NCI-H187 treated with DMSO at 0.1 percent for 48 hours (cell line): ENCODE measurements around the gene ARHGAP26.
"Not testable (repeated sequence)": the region's sequence is repeated elsewhere in the genome, so short reads cannot be mapped to it uniquely, and the experiment has no call there.

Source experiments
- DNase-seq: peaks from one replicate; lab custom pipeline; 2025; lab: John Stamatoyannopoulos, UW

The ARHGAP26 gene

DNA sequence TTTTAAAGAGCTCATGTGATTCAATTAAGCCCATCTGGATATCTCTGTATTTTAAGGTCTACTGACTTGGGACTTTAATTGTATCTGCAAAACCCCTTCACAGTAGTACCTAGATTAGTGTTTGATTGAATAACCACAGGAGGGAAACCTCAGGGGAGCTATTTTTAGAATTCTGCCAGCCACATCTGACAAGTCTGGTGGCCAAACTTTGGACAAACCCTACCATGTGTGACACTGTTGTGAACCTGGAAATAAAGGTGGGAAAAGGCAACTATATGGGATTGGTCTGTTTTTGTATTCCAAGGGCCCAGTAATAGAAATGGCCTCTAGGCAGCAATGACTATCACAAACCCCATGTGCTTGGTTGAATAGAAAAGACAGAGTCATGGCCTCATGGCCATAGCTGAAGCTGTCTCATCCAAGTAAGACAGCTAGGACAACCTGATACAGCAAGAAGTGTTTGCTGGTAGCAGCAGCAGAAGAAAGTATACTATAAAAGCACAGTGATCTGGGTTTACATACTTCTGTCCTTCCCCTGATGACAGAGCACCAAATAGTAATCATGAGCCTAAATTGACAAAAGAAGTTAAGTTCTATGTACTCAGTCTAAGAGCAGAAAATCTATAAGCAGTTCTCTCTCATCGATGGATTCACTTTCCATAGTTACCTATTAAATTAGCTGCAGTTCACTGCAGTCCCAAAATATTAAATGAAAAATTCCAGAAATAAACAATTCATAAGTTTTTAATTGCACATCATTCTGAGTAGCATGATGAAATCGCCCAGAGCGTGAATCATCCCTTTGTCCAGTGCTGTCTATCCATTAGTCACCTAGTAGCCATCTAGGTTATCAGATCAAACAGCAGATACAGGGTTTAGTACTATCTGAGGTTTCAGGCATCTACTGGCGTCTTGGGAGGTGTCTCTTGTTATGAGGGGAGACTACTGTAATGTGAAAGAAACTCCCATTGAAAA is 189.8 kb downstream of the ARHGAP26 start:
- no peak for DNase-seq

DNA sequence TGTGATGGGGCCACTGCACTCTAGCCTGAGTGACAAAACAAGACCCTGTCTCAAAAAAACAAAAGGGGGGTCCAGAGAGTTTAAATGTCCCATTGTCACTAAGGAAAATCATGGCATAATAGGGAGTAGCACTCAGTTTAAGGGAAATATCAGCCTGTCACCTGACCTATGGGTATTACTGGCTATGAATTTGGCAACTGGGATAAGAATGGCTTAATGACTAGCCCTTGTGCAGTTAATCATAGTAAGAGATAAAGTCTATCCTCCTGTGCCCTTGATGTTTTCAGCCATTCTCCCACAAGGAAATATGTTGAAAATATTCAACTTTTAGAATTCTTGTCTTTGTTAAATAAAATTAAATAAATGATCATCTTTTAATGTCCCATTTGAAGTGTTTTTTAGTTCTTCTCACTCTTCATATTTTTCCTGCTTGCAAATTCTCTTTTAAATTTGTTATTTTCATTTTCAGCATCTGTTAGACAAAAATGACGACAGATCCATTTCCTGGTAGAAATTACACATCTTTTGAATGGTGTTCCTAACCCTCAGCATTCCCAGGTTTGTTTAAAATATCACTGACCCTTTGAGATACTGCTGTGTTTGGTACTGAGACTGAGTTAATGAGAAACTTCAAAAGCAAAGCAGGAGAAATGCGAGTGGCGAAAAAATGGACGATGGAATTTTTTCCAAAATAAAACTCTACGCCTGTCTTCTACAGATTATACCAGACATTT is 191.4 kb downstream of the ARHGAP26 start:
- no peak for DNase-seq

DNA sequence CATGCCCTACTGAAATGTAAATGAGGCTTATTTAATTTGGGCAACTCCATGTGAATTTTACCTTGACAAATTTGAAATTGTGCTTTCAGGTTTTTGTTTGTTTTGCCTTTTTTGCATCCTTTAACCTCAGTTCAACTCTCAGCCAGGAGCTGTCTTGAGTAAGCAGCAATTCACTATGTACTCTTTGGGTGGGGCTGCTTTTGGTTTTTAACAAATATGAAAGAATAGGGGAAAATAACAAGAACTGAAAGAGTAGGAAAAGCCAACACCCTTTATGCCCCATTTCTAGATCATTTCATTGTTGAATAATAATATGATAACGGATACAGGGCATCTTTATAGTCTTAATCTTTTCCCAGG is 192.0 kb downstream of the ARHGAP26 start:
- DNase-seq: no peak

DNA sequence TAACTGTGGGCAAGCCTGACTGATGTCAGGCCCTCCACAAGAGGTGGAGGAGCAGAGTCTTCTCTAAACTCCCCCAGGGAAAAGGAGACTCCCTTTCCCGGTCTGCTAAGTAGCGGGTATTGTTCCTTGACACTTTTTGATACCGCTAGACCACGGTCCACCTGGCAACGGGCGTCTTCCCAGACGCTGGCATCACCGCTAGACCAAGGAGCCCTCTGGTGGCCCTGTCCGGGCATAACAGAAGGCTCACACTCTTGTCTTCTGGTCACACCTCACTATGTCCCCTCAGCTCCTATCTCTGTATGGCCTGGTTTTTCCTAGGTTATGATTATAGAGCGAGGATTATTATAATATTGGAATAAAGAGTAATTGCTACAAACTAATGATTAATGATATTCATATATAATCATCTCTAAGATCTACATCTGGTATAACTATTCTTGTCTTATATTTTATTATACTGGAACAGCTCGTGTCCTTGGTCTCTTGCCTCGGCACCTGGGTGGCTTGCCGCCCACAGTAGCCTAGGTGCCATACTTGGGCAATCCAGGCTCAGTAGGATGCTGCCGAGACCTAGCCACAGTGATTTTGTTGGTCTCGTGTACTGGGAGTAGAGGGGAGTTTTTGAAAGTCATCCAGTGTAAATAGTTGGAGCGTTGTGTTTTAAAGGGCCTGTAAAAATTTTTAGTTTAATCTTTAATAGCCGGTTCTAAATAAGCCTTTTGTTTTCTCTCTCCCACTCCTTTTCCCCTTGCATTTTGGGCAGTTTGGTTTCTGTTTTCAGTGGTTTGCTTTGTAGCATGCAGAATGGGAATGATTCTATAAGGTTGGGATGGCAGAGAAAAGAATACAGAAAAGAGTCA is 195.3 kb downstream of the ARHGAP26 start:
- not testable (repeated sequence) for DNase-seq

DNA sequence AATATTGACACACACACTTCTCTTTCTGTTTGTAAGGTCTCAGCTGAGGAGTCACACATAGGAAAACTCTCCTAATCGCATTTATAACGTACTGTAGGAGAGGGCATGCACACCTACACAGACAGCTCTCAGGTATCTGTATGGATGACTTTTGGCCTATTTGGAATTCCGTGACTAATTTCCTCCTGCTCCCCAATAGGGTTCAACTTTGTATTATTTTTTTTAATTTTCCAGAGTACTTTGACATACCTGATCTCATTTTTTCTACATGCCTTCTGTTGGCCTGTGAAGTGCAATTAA is 195.9 kb downstream of the ARHGAP26 start:
- no peak for DNase-seq

DNA sequence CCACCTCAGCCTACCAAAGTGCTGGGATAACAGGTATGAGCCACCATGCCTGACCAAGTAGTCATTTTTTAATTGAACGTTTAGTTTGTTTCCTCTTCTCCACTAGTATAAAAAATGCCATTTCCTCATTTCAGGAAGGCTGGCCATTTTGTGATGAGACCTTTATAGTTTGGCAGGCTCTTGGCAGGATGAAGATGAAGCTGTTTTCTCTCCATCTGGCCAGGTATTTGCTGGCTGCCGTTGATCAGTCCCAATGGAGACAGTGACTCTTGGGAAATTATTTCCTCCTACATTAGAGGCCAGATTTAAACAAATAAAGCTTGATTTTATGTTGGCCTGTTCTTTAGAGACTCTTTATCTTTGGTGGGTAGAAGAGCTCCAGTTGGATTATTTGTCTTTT is 199.0 kb downstream of the ARHGAP26 start:
- no peak for DNase-seq

DNA sequence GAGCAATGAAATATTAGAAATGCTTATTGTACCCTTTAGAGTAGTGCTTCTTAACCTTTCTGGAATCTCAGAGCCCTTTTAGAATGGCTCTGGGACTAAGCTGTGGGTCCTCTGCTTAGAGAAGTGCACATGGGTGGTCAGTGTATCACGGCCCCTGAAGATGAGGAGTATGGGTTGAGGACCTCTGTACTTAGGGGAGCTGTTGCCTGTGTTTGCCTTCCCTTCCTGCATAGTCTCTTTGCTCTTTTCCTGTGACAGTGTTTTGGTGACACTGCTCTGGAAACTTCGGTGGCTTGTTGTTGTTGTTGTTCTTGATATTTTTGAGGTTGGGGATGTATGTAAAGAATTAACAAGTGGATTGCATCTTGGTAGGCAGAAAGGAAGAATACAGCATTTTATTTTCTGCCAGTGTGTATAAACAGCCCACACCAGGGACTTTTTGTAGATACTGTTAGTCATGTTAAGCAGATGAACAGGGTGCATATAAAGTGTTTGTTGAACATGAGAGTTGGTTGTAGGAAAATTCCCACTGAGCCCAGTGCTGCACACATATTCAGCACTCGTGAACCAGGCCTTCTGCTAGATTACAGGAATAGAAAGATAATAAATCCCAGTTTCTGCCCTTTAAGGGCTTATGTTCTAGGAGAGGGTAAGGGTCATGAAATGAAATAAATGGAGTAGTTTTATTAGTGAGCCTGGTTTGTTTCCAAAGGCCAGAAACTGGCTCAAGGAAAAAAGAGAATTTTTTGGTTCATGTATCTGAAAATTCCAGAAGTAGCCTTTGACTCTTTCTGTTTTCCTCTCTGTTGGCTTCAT is 199.7 kb downstream of the ARHGAP26 start:
- no peak for DNase-seq

DNA sequence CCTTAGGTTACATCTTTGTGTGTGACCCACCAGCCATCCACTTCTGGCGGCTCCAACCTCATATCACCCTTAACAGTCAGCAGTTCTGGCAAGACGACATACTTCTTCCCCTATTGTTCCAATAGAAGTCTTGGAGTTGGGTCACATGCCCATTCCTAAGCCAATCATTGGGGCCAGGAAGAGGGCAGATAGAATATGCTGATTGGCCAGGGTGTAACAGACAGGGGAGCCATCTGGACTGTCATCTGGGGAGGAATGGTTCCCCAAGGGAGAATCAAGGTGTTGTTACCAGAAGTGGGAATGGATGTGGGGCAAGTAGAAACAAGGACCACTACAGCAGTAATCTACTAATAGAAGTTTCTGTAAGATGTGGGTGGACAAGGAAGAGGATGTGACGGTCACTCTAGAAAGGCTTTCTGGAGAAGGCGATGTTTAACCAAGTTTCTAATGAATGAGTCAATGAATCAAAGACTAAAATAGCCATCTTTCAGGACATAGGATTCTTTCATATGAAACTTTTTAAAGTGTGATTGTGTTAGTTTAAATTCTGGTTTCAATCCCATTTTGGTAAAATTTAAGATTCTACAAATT is 200.4 kb downstream of the ARHGAP26 start:
- DNase-seq: no peak

DNA sequence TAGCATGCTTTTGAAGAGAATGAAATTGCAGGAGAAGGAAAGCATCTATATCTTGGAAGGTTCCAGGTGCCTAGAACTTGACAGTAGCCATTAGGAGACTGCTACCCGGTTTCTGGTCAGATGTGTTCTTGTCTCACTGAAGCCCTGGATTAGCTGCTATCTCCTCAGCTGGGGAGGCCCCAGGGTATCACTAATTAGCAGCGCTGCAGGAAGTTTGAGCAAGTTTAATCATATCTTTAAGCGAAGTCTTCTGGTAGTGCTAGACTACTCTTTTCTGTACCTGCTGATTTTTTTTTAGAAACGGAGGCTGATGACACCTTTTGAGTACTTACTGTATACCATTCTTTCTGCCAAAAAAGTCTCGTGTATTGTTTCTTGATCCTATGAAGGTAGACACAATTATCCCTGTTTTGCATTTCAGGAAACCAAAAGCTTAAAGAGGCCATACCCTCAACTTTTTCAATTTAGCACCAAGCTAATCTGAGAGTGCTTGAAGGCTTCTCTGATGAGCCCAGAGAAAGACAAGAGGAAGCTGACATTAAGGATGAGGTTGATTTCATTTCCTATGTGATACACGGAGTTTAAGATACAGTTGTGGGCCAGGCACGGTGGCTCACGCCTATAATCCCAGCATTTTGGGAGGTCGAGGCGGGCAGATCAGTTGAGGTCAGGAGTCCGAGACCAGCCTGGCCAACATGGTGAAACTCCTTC is 201.3 kb downstream of the ARHGAP26 start:
- DNase-seq: no peak

DNA sequence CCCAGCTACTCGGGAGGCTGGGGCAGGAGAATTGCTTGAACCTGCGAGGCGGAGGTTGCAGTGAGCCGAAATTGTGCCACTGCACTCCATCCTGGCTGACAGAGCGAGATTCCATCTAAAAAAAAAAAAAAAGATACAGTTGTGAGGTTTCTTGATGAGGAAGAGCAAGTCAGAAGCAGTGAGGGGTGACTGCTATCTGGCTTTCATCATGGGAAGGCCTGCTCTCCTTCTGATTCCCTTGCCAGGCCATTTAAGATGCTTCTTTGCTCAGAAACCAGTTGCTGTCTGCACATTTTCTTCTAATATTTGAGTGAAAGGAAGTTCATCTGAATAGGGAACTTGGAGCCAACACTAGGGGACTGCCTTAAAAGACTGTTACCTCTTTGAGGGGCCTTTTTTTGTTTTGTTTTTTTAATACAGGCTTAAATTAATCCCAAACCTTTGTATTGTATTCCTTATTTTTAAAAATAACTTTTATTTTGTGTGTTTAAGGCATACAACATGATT is 201.9 kb downstream of the ARHGAP26 start:
- DNase-seq: no peak

DNA sequence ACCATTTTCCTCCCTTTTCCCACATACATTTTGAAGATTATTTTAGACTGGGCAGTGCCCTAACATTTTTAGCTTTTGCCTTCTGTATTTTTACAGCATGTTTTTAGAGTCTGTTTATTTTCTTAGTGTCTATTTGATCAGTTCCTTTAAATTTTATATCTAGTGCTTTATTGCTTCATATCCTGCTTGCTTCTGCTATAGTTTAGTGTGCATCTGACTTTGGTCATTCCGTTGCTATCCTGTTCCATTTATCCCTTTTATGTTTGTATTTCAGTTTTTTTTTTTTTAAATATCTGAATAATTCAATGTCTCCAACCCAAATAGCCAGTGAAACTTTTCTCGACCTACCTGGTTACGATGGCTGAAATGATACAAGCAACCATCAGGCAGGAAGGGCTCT is 203.8 kb downstream of the ARHGAP26 start:
- DNase-seq: no peak

DNA sequence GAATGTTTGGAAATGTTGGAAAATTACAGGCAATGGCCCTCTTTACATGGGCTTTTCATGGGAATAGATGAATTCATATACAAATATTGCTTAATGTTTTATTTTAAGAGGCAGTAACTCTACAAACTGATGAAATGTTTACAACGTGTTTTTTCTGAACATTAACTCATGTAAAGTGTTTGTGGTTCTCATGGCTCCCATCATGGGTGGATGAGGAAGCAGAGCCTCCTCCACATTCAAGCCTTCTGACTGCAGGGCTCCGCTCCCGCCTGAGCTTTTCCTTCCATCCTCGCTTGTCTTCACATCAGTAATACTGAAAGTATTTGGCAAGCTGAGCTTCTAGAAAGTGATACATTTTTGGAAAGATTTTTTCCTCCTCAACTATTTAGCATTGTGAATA is 204.2 kb downstream of the ARHGAP26 start:
- DNase-seq: no peak

DNA sequence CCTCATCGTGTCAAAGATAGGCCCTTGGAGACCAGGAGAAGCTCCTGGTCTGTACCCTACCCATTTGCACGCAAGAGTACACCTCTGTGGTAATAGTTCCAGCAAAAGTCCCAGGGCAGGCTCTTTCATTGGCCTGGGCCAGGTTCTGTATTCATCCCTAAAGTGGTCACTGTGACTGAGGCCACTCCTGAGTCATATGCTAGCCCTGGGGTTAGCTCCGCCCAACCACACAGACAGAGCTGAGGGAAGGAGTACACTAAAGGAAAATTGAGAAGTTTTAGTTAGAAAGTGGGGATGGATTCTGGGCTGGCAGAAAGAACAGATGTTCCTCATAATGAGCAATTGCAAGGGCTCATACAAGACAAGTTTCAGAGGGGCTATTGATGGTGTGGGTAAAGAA is 206.7 kb downstream of the ARHGAP26 start:
- no peak for DNase-seq

DNA sequence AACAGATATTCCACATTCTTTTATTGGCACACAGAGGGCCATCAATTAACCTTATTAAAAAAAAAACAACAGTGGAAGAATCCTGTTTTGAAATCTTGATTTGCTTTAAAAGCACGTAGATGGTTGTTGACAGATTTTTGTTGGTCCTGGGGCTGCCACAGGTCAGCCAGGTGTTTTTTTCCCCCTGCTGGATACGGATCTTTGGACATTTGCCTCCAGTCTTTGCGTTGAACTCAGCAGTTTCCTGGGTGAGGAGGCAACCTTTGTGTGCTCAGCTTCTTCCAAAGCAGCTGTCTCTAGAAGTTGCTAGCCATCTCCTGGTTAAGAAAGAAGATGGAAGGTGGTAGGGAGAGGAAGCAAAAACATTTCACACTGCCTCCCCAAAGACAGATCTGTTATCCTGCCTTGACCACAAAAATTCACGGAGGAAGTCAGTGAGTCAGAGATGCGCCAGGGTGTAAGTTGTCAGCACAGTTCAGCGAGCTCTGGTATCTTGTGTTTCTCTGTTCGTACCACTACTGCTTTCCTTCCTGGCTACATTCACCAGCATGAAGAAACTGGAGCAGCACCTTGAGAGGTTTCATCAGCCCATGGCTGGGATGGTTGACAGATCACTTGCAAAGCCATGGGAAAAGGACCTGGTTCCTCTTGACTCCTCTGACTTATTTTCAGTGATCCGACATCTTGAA is 207.3 kb downstream of the ARHGAP26 start:
- no peak for DNase-seq

DNA sequence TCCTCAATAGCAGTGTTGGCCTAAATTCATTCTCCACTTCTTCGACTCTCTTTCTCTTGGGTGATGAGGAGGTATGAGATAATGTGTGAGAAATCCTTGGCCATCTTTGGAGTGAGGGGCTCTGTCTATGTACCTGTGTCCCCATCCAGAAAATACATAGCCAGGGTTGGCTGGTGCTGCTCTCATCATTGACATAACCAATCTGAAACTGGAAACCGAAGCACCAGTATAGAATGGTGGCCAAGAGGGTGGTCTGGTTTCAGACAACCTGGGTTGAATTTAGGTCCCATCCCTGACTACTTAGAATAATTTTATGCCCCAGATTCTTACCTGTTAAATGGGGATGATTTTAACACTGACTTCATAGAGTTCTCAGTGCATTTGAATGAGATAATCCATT is 208.1 kb downstream of the ARHGAP26 start:
- no peak for DNase-seq

DNA sequence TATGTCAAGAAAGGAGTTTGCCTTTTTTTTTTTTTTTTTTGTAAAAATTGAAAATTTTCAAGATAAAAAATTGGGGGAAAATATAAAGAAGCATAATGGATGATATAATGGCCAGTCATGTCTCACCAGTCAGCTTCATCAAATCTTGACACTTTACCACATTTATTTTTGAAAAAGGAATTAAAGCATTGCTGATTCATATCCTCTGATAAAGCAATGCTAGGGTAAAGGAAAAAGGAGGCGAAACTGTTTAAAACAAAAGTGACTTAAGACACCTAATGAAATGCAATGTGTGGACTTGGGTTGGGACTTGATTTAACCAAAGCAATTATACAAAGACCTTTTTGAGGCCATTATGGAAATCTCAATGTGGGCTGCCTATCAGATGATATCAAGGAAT is 208.5 kb downstream of the ARHGAP26 start:
- DNase-seq: no peak

DNA sequence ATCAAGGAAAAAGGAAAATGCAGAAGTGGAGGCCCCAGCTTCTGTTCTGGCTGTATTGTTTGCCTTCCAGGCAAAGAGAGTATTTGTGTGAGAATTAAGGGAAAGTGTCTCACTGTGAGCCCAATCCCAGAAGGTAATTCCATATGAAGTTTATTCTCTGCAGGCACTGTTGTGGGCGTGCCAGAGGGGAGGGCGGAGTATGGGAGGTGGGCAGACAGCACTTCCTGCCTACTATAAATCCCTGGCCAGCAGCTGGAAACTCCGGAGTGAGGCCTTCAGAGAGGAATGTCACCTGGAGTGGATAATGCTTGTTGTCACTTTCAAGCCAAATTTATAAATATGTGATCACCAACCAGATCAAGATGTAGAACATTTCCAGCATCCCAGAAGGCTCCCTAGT is 209.5 kb downstream of the ARHGAP26 start:
- DNase-seq: no peak

DNA sequence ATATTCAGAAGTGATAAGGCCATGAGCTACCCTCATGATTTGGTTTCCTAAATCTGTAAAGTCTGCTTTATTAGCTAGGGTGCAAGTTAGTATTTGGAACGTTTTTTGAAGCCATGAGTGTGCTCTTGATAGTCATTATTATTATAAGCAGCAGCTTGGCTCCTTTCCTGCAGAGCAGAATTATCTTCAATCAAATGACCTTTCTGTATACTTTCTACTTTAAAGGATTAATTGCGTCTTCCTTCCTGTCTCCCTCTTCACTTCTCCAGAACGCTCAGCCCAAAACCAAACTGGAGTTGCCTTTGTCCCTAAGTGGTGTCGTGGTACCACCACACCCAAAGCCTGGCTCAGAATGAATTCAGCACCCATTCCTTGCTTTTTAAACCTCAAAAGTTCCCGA is 211.3 kb downstream of the ARHGAP26 start:
- no peak for DNase-seq

DNA sequence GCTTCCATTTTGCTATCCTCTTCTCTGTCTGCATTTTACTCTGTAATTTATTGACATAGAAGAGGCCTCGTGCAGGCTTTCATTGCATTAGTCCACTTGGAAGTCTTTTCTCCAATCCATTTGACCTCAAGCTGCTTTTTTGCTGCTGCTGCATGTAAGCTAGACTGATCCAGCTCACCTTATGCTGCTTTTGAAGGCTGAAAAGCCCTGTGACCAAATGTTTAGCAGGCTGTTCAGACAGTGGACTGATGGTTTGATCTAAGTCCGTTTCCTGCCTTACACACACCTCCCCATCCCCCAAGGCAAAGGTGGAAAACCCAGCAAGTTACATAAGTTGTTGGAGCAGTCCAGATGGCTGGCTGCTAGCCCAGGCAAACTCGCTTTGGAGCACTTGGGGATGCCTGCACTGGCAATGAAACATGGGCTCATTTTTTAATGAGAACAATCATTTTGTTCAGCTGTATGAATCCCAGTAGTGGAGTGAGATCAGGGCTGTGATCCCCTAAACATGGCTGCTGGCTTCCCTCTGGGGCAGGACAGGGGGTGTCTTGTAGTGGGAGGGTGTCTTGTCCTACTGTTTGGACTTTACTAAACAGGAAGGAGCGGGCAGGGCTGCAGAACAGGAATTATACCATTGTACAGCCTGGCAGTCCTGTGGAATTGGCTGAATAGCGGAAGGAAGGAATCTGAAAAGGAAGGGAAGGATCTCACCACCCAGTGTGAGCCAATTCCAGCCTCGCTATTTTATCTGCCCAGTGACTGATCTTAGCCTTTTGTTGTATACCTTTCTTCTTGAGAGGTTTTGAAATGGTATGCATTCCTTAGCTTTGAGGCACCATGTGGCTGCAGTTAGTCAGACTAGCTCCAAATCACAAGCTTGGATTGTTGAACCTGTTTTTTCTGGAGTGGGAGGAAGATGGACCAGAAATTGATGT is 212.0 kb downstream of the ARHGAP26 start:
- DNase-seq: no peak
